KMS-11 (cell line): ENCODE results near the gene SCUBE1.

Experiments
- H2AFZ ChIP-seq: fragments of 200-600 bp; sonication (generic); 2 replicates; pipeline ENCODE4 v1.6.1; 2016; ENCODE audit warnings: antibody characterized with exemption, mixed run types, low read depth
- H3K27ac ChIP-seq: fragments of 200-600 bp; sonication (generic); 2 replicates; pipeline ENCODE4 v1.6.1; 2016; ENCODE audit warnings: mild to moderate bottlenecking, mixed run types
- H3K27me3 ChIP-seq: fragments of 200-600 bp; sonication (generic); 2 replicates; pipeline ENCODE4 v1.6.1; 2017; ENCODE audit warnings: mild to moderate bottlenecking, low read depth, mixed run types, moderate library complexity; ENCODE audit not compliant: insufficient read depth
- H3K36me3 ChIP-seq: fragments of 200-600 bp; sonication (generic); 2 replicates; pipeline ENCODE4 v1.6.1; 2017; ENCODE audit warnings: mild to moderate bottlenecking, mixed run types; ENCODE audit not compliant: insufficient read depth
- H3K4me1 ChIP-seq: fragments of 200-600 bp; sonication (generic); 2 replicates; pipeline ENCODE4 v1.6.1; 2016; ENCODE audit warnings: mild to moderate bottlenecking, low read depth, mixed run types; ENCODE audit not compliant: poor library complexity, severe bottlenecking
- H3K4me2 ChIP-seq: fragments of 200-600 bp; sonication (generic); 2 replicates; pipeline ENCODE4 v1.7.0; 2016; ENCODE audit warnings: mild to moderate bottlenecking, mixed run types
- H3K4me3 ChIP-seq: fragments of 200-600 bp; sonication (generic); IDR thresholded peaks from 2 replicates; pipeline ENCODE4 v1.6.1; 2017; ENCODE audit warnings: low read depth, low read length, mixed read lengths; ENCODE audit not compliant: insufficient read depth
- H3K79me2 ChIP-seq: fragments of 200-600 bp; sonication (generic); 2 replicates; pipeline ENCODE4 v1.6.1; 2016; ENCODE audit warnings: low read depth, mixed run types; ENCODE audit not compliant: insufficient read depth
- H3K9ac ChIP-seq: fragments of 200-600 bp; sonication (generic); 2 replicates; pipeline ENCODE4 v1.6.1; 2016; ENCODE audit warnings: mild to moderate bottlenecking, mixed run types
- H4K20me1 ChIP-seq: fragments of 200-600 bp; sonication (generic); 2 replicates; pipeline ENCODE4 v1.6.1; 2016; ENCODE audit warnings: mild to moderate bottlenecking, mixed run types; ENCODE audit not compliant: insufficient read depth
- CTCF ChIP-seq: fragments of 200-600 bp; sonication (generic); conservative IDR thresholded peaks from 2 replicates; pipeline ENCODE4 v1.6.1; 2017; ENCODE audit warnings: low read depth, mild to moderate bottlenecking, antibody characterized with exemption, low read length, moderate library complexity, mixed read lengths

Gene SCUBE1

GRCh38 chr22:43304831-43305590, 38.2 kb downstream of the SCUBE1 start:
- no peak for TF ChIP-seq CTCF
- Histone ChIP-seq H4K20me1 (no peaks in the 10 kb centered on the region), H3K79me2 (no peaks in the 10 kb centered on the region), H2AFZ (no peak overlapping the region), H3K27me3 (peaks cover 75% of the 10 kb centered on the region), H3K4me1 (no peaks in the 10 kb centered on the region), H3K4me2 (no peak overlapping the region), H3K4me3 (no peak overlapping the region), H3K27ac (no peak overlapping the region), H3K36me3 (no peaks in the 10 kb centered on the region), H3K9ac (no peak overlapping the region)

GRCh38 chr22:43303751-43304150, 39.4 kb downstream of the SCUBE1 start:
- Histone ChIP-seq H3K4me3 (no peak overlapping the region), H3K27ac (no peak overlapping the region), H3K36me3 (no peaks in the 10 kb centered on the region), H3K4me2 (no peak overlapping the region), H3K4me1 (no peaks in the 10 kb centered on the region), H3K27me3 (peaks cover 78% of the 10 kb centered on the region), H3K79me2 (no peaks in the 10 kb centered on the region), H3K9ac (no peak overlapping the region), H4K20me1 (no peaks in the 10 kb centered on the region), H2AFZ (no peak overlapping the region)
- TF ChIP-seq CTCF, result no peak

GRCh38 chr22:43303166-43303565, 40.0 kb downstream of the SCUBE1 start:
- Histone ChIP-seq H3K79me2 (no peaks in the 10 kb centered on the region), H3K27ac (no peak overlapping the region)
- TF ChIP-seq CTCF, result no peak

GRCh38 chr22:43302531-43303041, 40.6 kb downstream of the SCUBE1 start:
- H3K36me3 ChIP-seq, result no peaks in the 10 kb centered on the region
- H3K9ac ChIP-seq, result no peak overlapping the region
- no peaks in the 10 kb centered on the region for H3K4me1 ChIP-seq
- H3K27ac ChIP-seq, result no peak overlapping the region
- no peaks in the 10 kb centered on the region for H3K79me2 ChIP-seq
- no peak overlapping the region for H3K4me3 ChIP-seq
- no peak overlapping the region for H3K4me2 ChIP-seq
- no peak overlapping the region for H2AFZ ChIP-seq
- peaks cover 78% of the 10 kb centered on the region for H3K27me3 ChIP-seq
- TF ChIP-seq CTCF, result no peak
- no peaks in the 10 kb centered on the region for H4K20me1 ChIP-seq

More at GRCh38 chr22:43303166-43303565, 40.0 kb downstream of the SCUBE1 start:
- no peak overlapping the region for H3K4me3 ChIP-seq
- peaks cover 75% of the 10 kb centered on the region for H3K27me3 ChIP-seq
- no peak overlapping the region for H3K9ac ChIP-seq
- no peak overlapping the region for H3K4me2 ChIP-seq
- no peaks in the 10 kb centered on the region for H4K20me1 ChIP-seq
- H3K36me3 ChIP-seq, result no peaks in the 10 kb centered on the region
- no peaks in the 10 kb centered on the region for H3K4me1 ChIP-seq
- no peak overlapping the region for H2AFZ ChIP-seq
